Measurements from ENCODE around the gene CARD11.

The CARD11 gene

GRCh38 chr7:2979201-2979631 is 64.5 kb downstream of the CARD11 start:
- CTCF ChIA-PET = interaction anchor here (0.9 to 1.0 kb wide), 2 partner anchors 20 to 92 kb away, joined by 3 read pairs; no protein-coding TSS in a partner anchor
- peak overlapping the region; percentile 91 for H3K27ac Mint-ChIP-seq
- no peaks in the 10 kb centered on the region for H3K9me3 Mint-ChIP-seq
- H3K4me1 Mint-ChIP-seq = peaks cover 68% of the 10 kb centered on the region
- H3K36me3 Mint-ChIP-seq = peaks cover 52% of the 10 kb centered on the region
- H3K27me3 Mint-ChIP-seq = no peaks in the 10 kb centered on the region
- DNase-seq = no peak
- peak overlapping the region; percentile 64 for H3K4me3 Mint-ChIP-seq

GRCh38 chr7:2978408-2978807 is 65.3 kb downstream of the CARD11 start:
- H3K36me3 Mint-ChIP-seq = peaks cover 53% of the 10 kb centered on the region
- peaks cover 63% of the 10 kb centered on the region for H3K4me1 Mint-ChIP-seq
- peak overlapping the region; percentile 91 for H3K27ac Mint-ChIP-seq
- H3K9me3 Mint-ChIP-seq = no peaks in the 10 kb centered on the region
- peak; percentile 86 for DNase-seq
- CTCF ChIA-PET = interaction anchor here (0.9 to 1.2 kb wide), 2 partner anchors 88 to 91 kb away, joined by 3 read pairs; no protein-coding TSS in a partner anchor
- peak overlapping the region; percentile 64 for H3K4me3 Mint-ChIP-seq
- no peaks in the 10 kb centered on the region for H3K27me3 Mint-ChIP-seq

- CTCF ChIA-PET = no interaction called here
- Mint-ChIP-seq H3K27me3 (no peaks in the 10 kb centered on the region), H3K4me3 (no peak overlapping the region), H3K4me1 (peaks cover 54% of the 10 kb centered on the region), H3K9me3 (no peaks in the 10 kb centered on the region), H3K36me3 (peaks cover 48% of the 10 kb centered on the region), H3K27ac (no peak overlapping the region)
- no peak for DNase-seq
Observed at GRCh38 chr7:2975821-2976371, 67.8 kb downstream of the CARD11 start.

- H3K27me3 Mint-ChIP-seq = no peaks in the 10 kb centered on the region
- no peaks in the 10 kb centered on the region for H3K9me3 Mint-ChIP-seq
- peak; percentile 3 for DNase-seq
- CTCF ChIA-PET = no interaction called here
- H3K4me3 Mint-ChIP-seq = no peak overlapping the region
- peaks cover 37% of the 10 kb centered on the region for H3K36me3 Mint-ChIP-seq
- no peak overlapping the region for H3K27ac Mint-ChIP-seq
- H3K4me1 Mint-ChIP-seq = peaks cover 38% of the 10 kb centered on the region
Observed at GRCh38 chr7:2974093-2974819, 69.4 kb downstream of the CARD11 start.

- CTCF ChIA-PET = interaction anchor here (0.9 kb wide), 1 partner anchor 117 kb away, joined by 3 read pairs; no protein-coding TSS in a partner anchor
- no peak overlapping the region for H3K4me3 Mint-ChIP-seq
- no peak for DNase-seq
Observed at GRCh38 chr7:2972835-2973161, 70.9 kb downstream of the CARD11 start.

GRCh38 chr7:2971914-2972834 is 71.5 kb downstream of the CARD11 start:
- Mint-ChIP-seq H3K27ac (peak overlapping the region; percentile 78), H3K36me3 (peaks cover 35% of the 10 kb centered on the region), H3K27me3 (no peaks in the 10 kb centered on the region), H3K4me1 (peaks cover 21% of the 10 kb centered on the region), H3K4me3 (no peak overlapping the region), H3K9me3 (peaks cover 4% of the 10 kb centered on the region)
- CTCF ChIA-PET = interaction anchor here (0.7 to 0.9 kb wide), 2 partner anchors 65 to 118 kb away, joined by 3 read pairs; no protein-coding TSS in a partner anchor
- no peak for DNase-seq

More at GRCh38 chr7:2972835-2973161, 70.9 kb downstream of the CARD11 start:
- no peaks in the 10 kb centered on the region for H3K9me3 Mint-ChIP-seq
- H3K4me1 Mint-ChIP-seq = peaks cover 26% of the 10 kb centered on the region
- H3K27me3 Mint-ChIP-seq = no peaks in the 10 kb centered on the region
- peak overlapping the region; percentile 78 for H3K27ac Mint-ChIP-seq
- peaks cover 31% of the 10 kb centered on the region for H3K36me3 Mint-ChIP-seq

- Mint-ChIP-seq H3K27me3 (no peaks in the 10 kb centered on the region), H3K4me1 (peaks cover 20% of the 10 kb centered on the region), H3K27ac (no peak overlapping the region), H3K36me3 (peaks cover 48% of the 10 kb centered on the region), H3K9me3 (peaks cover 17% of the 10 kb centered on the region), H3K4me3 (no peak overlapping the region)
- CTCF ChIA-PET = interaction anchor here (0.8 kb wide), 1 partner anchor 17 kb away, joined by 3 read pairs; no protein-coding TSS in a partner anchor
- DNase-seq = no peak
Observed at GRCh38 chr7:2970861-2971260, 72.8 kb downstream of the CARD11 start.

GRCh38 chr7:2970307-2970664 is 73.4 kb downstream of the CARD11 start:
- Mint-ChIP-seq H3K27me3 (no peaks in the 10 kb centered on the region), H3K9me3 (peaks cover 23% of the 10 kb centered on the region), H3K36me3 (peaks cover 52% of the 10 kb centered on the region), H3K27ac (no peak overlapping the region), H3K4me1 (peaks cover 20% of the 10 kb centered on the region), H3K4me3 (no peak overlapping the region)
- CTCF ChIA-PET = no interaction called here
- no peak for DNase-seq

- DNase-seq = no peak
- Mint-ChIP-seq H3K27ac (no peak overlapping the region), H3K27me3 (no peaks in the 10 kb centered on the region), H3K4me1 (peaks cover 20% of the 10 kb centered on the region), H3K9me3 (peaks cover 23% of the 10 kb centered on the region), H3K36me3 (peaks cover 53% of the 10 kb centered on the region), H3K4me3 (no peak overlapping the region)
- CTCF ChIA-PET = no interaction called here
Observed at GRCh38 chr7:2969398-2970306, 74.0 kb downstream of the CARD11 start.

GRCh38 chr7:2968616-2969397 is 74.9 kb downstream of the CARD11 start:
- H3K27me3 Mint-ChIP-seq = no peaks in the 10 kb centered on the region
- H3K27ac Mint-ChIP-seq = no peak overlapping the region
- peaks cover 22% of the 10 kb centered on the region for H3K4me1 Mint-ChIP-seq
- CTCF ChIA-PET = no interaction called here
- H3K4me3 Mint-ChIP-seq = no peak overlapping the region
- peaks cover 46% of the 10 kb centered on the region for H3K36me3 Mint-ChIP-seq
- H3K9me3 Mint-ChIP-seq = peaks cover 23% of the 10 kb centered on the region
- DNase-seq = no peak

- Mint-ChIP-seq H3K9me3 (peaks cover 23% of the 10 kb centered on the region), H3K4me3 (peak overlapping the region; percentile 2), H3K36me3 (peaks cover 40% of the 10 kb centered on the region), H3K27ac (no peak overlapping the region), H3K27me3 (no peaks in the 10 kb centered on the region), H3K4me1 (peaks cover 15% of the 10 kb centered on the region)
- CTCF ChIA-PET = no interaction called here
- no peak for DNase-seq
Observed at GRCh38 chr7:2968176-2968575, 75.5 kb downstream of the CARD11 start.

GRCh38 chr7:2967705-2968104 is 76.0 kb downstream of the CARD11 start:
- DNase-seq = no peak
- no peak overlapping the region for H3K4me3 Mint-ChIP-seq
- H3K27me3 Mint-ChIP-seq = no peaks in the 10 kb centered on the region
- CTCF ChIA-PET = no interaction called here
- H3K36me3 Mint-ChIP-seq = peaks cover 37% of the 10 kb centered on the region
- no peak overlapping the region for H3K27ac Mint-ChIP-seq
- H3K4me1 Mint-ChIP-seq = peaks cover 12% of the 10 kb centered on the region
- H3K9me3 Mint-ChIP-seq = peaks cover 23% of the 10 kb centered on the region

GRCh38 chr7:2967253-2967652 is 76.4 kb downstream of the CARD11 start:
- Mint-ChIP-seq H3K27me3 (no peaks in the 10 kb centered on the region), H3K36me3 (peaks cover 34% of the 10 kb centered on the region), H3K4me1 (peaks cover 11% of the 10 kb centered on the region), H3K4me3 (no peak overlapping the region), H3K27ac (no peak overlapping the region), H3K9me3 (peaks cover 23% of the 10 kb centered on the region)
- DNase-seq = no peak
- CTCF ChIA-PET = no interaction called here
